AML-193 (cell line): ENCODE measurements around the gene PTRH2.
"Not testable (repeated sequence)": the region's sequence is repeated elsewhere in the genome, so short reads cannot be mapped to it uniquely, and the experiment has no call there.

Experiments used
- DNase-seq, 2 experiments: peaks; one replicate each; lab custom pipeline; 2025; lab: John Stamatoyannopoulos, UW

PTRH2 gene

GRCh38 chr17:59669411-59669810 is 37.8 kb downstream of the PTRH2 start:
- DNase-seq = no peak

- peak; percentile 30 to 41 for DNase-seq
Observed at GRCh38 chr17:59668816-59669215, 38.4 kb downstream of the PTRH2 start.

- DNase-seq = no peak
Observed at GRCh38 chr17:59666235-59666634, 41.0 kb downstream of the PTRH2 start.

- DNase-seq = not testable (repeated sequence)
Observed at GRCh38 chr17:59656624-59657023, 50.6 kb downstream of the PTRH2 start.

GRCh38 chr17:59652119-59652518 is 55.1 kb downstream of the PTRH2 start:
- DNase-seq = no peak

- DNase-seq = no peak
Observed at GRCh38 chr17:59651346-59651745, 55.9 kb downstream of the PTRH2 start.

- no peak for DNase-seq
Observed at GRCh38 chr17:59650642-59651041, 56.6 kb downstream of the PTRH2 start.

GRCh38 chr17:59649886-59650285 is 57.3 kb downstream of the PTRH2 start:
- no peak for DNase-seq
